Endothelial cell (in vitro differentiated cells): ENCODE data around the gene NFKBIE. TPM values are rescaled to one million over a fixed set of nuclear protein-coding genes. Genes with fewer than 3 reads are reported as not detected.

Source experiments
- DNase-seq: peaks from one replicate; pipeline ENCODE4 v3.0.0; 2021; ENCODE audit warnings: low spot score
- H3K27ac Mint-ChIP-seq: one replicate; pipeline ENCODE4 v1.8.0; 2021; ENCODE audit warnings: mixed read lengths, inconsistent platforms; ENCODE audit not compliant: unreplicated experiment
- H3K27me3 Mint-ChIP-seq: one replicate; pipeline ENCODE4 v1.8.0; 2021; ENCODE audit warnings: mild to moderate bottlenecking, moderate library complexity, mixed read lengths, inconsistent platforms; ENCODE audit not compliant: unreplicated experiment
- H3K36me3 Mint-ChIP-seq: one replicate; pipeline ENCODE4 v1.8.0; 2021; ENCODE audit warnings: mild to moderate bottlenecking, low read depth, mixed read lengths, inconsistent platforms; ENCODE audit not compliant: unreplicated experiment
- H3K4me1 Mint-ChIP-seq: one replicate; pipeline ENCODE4 v1.8.0; 2021; ENCODE audit warnings: mild to moderate bottlenecking, mixed read lengths, inconsistent platforms; ENCODE audit not compliant: unreplicated experiment
- H3K4me3 Mint-ChIP-seq: one replicate; pipeline ENCODE4 v1.8.0; 2021; ENCODE audit warnings: mild to moderate bottlenecking, mixed read lengths, inconsistent platforms; ENCODE audit not compliant: unreplicated experiment
- H3K9me3 Mint-ChIP-seq: one replicate; pipeline ENCODE4 v1.8.0; 2021; ENCODE audit warnings: mixed read lengths, inconsistent platforms; ENCODE audit not compliant: unreplicated experiment
- total RNA-seq: library from RNA; stranded (reverse); fragmentation: NEBNext Ultra II Directional; extraction: Animal tissue kit (Norgen Biotek cat#: 25700); gene quantifications from one replicate; pipeline ENCODE4 v1.2.1, GENCODE V29; 2021; ENCODE audit not compliant: unreplicated experiment
- TF ChIP-seq, protein P1 (sequence below): fragments of 200-600 bp; sonication (generic); IDR thresholded peaks from one replicate; pipeline ENCODE4 v1.5.0; 2021; ENCODE audit warnings: antibody characterized with exemption; ENCODE audit not compliant: unreplicated experiment

Gene NFKBIE
- total RNA-seq, 1 donor from 2014 or later = 16.7 TPM

GRCh38 chr6:44298055-44298803 lies 32.9 kb upstream of the NFKBIE start:
- H3K4me1 Mint-ChIP-seq = peaks cover 3% of the 10 kb centered on the region
- DNase-seq = no peak
- H3K9me3 Mint-ChIP-seq = no peaks in the 10 kb centered on the region
- peak overlapping the region; percentile 25 for H3K4me3 Mint-ChIP-seq
- H3K36me3 Mint-ChIP-seq = peaks cover 12% of the 10 kb centered on the region
- H3K27me3 Mint-ChIP-seq = peaks cover 15% of the 10 kb centered on the region
- TF ChIP-seq, protein P1, sequence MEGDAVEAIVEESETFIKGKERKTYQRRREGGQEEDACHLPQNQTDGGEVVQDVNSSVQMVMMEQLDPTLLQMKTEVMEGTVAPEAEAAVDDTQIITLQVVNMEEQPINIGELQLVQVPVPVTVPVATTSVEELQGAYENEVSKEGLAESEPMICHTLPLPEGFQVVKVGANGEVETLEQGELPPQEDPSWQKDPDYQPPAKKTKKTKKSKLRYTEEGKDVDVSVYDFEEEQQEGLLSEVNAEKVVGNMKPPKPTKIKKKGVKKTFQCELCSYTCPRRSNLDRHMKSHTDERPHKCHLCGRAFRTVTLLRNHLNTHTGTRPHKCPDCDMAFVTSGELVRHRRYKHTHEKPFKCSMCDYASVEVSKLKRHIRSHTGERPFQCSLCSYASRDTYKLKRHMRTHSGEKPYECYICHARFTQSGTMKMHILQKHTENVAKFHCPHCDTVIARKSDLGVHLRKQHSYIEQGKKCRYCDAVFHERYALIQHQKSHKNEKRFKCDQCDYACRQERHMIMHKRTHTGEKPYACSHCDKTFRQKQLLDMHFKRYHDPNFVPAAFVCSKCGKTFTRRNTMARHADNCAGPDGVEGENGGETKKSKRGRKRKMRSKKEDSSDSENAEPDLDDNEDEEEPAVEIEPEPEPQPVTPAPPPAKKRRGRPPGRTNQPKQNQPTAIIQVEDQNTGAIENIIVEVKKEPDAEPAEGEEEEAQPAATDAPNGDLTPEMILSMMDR = no peak
- H3K27ac Mint-ChIP-seq = no peak overlapping the region

DNA sequence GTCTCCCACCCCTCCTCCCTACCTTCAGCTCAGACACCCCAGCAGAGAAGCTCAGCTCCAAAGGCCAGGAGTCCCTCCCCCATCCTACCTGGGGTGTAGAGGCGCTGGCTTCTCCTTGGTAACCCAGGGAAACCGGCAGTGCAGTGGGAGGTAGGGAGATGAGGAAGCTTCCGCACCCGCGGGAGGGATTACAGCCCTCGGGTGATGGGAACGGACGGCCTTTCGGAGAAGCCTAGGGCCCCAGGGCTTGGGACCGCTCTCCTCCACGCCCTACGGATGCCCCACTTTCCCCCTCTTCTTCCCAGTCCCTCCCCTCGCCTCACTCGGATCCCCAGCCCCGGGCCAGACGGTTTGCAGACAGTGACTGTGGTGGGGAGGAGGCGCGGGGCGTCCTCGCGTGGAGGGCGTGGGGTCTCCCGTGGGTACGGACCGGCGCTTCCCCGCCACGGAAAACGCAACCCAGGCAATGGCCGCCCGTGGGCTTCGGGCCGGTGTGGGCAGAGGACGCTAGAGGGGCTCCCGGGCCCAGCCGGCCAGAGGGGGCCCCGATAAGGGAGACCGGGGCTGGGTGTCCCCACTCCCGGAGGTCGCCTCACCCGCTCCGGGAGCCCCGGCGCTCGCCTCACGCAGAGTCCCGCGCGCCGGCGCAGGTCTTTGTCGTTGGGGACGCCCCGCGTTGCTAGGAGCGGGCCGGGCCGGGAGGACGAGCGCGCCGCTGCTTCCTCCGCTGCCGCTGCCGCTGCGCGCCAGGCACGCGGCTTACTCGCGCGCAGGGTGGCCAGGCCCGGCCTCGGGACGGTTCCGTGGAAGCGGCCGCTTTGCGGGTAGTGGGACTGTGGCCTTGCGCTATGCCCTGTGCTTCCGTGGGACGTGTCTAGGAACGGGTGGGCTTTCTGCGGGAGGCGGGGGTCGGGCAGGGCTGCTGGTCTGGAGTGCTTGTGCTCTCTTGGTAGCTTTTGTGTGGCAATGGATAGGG lies 32.0 kb upstream of the NFKBIE start:
- DNase-seq = peak; percentile 74
- TF ChIP-seq, protein P1 = no peak
- H3K4me3 Mint-ChIP-seq = peak overlapping the region; percentile 25
- H3K27me3 Mint-ChIP-seq = peaks cover 17% of the 10 kb centered on the region
- no peaks in the 10 kb centered on the region for H3K9me3 Mint-ChIP-seq
- no peak overlapping the region for H3K27ac Mint-ChIP-seq
- H3K4me1 Mint-ChIP-seq = peaks cover 3% of the 10 kb centered on the region
- H3K36me3 Mint-ChIP-seq = peaks cover 10% of the 10 kb centered on the region

DNA sequence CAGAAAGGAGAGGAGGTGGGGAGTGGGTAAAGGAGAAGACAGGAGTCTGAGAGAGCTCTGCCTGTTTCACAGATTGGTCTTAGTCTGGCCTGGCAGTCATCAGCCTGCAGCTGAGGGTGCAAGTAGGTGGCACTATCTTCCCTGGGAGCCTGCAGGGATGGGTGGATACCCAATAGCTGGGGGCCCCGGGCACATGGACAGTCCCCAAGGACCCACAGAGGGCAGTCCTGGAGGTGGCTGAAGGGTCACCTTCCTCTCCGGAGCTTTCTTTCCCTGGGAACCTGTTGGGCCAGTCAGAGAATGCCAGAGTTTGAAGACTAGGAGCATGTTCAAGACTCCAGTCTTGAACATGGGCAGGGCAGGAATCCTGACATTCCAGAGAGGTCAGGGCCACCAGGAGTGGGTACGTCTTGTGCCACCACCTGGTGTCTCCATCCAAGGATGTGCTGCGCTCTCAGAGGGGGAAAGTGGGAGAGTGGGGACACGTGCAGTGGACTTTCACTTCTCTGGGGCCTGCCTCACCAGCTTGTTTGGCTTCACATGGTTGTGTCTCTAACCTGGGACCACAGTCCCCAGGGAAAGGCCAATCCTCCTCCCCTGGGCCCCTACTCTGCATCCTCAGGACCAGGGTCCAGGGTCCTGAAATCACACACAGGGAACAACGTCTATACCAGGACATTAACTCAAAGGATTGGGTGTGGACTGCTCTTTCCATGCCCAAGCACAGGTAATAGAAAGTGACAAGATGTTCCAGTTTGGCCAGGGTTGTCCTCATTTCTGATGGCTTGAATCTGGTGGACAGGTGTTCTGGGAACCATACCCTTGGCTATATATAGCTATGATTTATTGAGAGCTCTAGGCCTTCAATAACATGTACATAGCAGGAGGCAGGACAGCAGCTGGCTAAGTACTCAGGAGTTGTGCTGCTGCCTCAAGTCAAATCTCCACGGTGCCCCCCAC lies 29.8 kb upstream of the NFKBIE start:
- peaks cover under 1% of the 10 kb centered on the region for H3K36me3 Mint-ChIP-seq
- TF ChIP-seq, protein P1 = no peak
- H3K4me1 Mint-ChIP-seq = peaks cover 3% of the 10 kb centered on the region
- H3K27me3 Mint-ChIP-seq = peaks cover 25% of the 10 kb centered on the region
- H3K9me3 Mint-ChIP-seq = no peaks in the 10 kb centered on the region
- no peak for DNase-seq
- no peak overlapping the region for H3K27ac Mint-ChIP-seq
- H3K4me3 Mint-ChIP-seq = no peak overlapping the region

GRCh38 chr6:44292661-44293365 lies 27.5 kb upstream of the NFKBIE start:
- no peaks in the 10 kb centered on the region for H3K36me3 Mint-ChIP-seq
- peaks cover 22% of the 10 kb centered on the region for H3K27me3 Mint-ChIP-seq
- H3K4me1 Mint-ChIP-seq = no peaks in the 10 kb centered on the region
- TF ChIP-seq, protein P1 = no peak
- H3K9me3 Mint-ChIP-seq = no peaks in the 10 kb centered on the region
- no peak overlapping the region for H3K27ac Mint-ChIP-seq
- H3K4me3 Mint-ChIP-seq = no peak overlapping the region
- no peak for DNase-seq
